Stomach (tissue), 4 donors: ENCODE measurements around the gene RFPL2.

Experiments used
- POLR2A ChIP-seq, 4 donors: fragments of 450-650 bp; IDR thresholded peaks; one replicate each; pipeline ENCODE4 v1.6.1; 2016; ENCODE audit warnings: antibody characterized with exemption in 4 of 4, control low read depth in 2 of 4, mild to moderate bottlenecking in 1 of 4, moderate library complexity in 1 of 4
- TF ChIP-seq, protein P1 (sequence below), 7 experiments: fragments of 450-650 bp in 4 of 7; fragments of 200-600 bp in 3 of 7; sonication (generic) in 3 of 7; IDR thresholded peaks; one replicate each; pipeline ENCODE4 v1.5.1; 2016 to 2019; ENCODE audit warnings: antibody characterized with exemption in 7 of 7, control low read depth in 2 of 7, mild to moderate bottlenecking in 1 of 7

DNA sequence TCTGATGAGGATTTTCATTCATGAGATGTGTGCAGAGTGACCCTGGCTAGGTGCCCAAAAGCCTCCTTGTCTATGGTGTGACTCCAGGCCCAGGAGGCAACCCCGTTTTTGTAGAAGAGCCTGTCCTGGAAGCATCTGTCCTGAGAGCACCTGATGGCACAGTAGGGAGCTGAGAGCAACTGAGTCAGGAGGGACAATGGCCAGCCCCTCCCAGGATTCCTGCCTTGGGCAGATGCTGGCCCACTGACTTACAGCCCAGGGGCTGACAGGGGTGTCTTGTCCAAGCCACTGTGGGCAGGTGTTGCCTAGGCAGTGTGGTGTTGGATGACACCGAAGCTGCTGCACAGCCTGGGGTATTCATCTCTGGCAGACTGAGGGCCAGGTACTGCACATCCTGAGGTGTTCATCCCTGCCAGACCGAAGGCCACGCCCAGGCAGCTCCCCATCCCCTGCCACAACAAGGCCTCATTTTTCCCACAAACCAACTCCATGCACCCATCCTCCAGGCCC lies 3.2 kb upstream of the RFPL2 start:
- TF ChIP-seq POLR2A (IDR thresholded peaks at IDR 0.05) = no peak
- TF ChIP-seq, protein P1, sequence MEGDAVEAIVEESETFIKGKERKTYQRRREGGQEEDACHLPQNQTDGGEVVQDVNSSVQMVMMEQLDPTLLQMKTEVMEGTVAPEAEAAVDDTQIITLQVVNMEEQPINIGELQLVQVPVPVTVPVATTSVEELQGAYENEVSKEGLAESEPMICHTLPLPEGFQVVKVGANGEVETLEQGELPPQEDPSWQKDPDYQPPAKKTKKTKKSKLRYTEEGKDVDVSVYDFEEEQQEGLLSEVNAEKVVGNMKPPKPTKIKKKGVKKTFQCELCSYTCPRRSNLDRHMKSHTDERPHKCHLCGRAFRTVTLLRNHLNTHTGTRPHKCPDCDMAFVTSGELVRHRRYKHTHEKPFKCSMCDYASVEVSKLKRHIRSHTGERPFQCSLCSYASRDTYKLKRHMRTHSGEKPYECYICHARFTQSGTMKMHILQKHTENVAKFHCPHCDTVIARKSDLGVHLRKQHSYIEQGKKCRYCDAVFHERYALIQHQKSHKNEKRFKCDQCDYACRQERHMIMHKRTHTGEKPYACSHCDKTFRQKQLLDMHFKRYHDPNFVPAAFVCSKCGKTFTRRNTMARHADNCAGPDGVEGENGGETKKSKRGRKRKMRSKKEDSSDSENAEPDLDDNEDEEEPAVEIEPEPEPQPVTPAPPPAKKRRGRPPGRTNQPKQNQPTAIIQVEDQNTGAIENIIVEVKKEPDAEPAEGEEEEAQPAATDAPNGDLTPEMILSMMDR (IDR thresholded peaks at IDR 0.05) = no peak
